ENCODE data around the gene LMBR1L.

GRCh38 chr12:49094160-49094974 is 16.3 kb downstream of the LMBR1L start, which contains the start of gene DHH:
- TF ChIP-seq CTCF (conservative IDR thresholded peaks at IDR 0.05; ENCODE audit: low read length) (no peak), EZH2phosphoT487 (IDR thresholded peaks at IDR 0.05; ENCODE audit: borderline replicate concordance, low read depth, low read length) (no peak)
